NCI-H82 treated with DMSO at 0.1 percent for 48 hours (cell line): ENCODE measurements around the gene ASIC4.
A peak's percentile ranks its signal among the peaks of the same experiment; 100 is the strongest.

ENCODE experiments used
- DNase-seq: peaks from one replicate; lab custom pipeline; 2025; ENCODE audit not compliant: unreplicated experiment; lab: John Stamatoyannopoulos, UW

ASIC4 gene

DNA sequence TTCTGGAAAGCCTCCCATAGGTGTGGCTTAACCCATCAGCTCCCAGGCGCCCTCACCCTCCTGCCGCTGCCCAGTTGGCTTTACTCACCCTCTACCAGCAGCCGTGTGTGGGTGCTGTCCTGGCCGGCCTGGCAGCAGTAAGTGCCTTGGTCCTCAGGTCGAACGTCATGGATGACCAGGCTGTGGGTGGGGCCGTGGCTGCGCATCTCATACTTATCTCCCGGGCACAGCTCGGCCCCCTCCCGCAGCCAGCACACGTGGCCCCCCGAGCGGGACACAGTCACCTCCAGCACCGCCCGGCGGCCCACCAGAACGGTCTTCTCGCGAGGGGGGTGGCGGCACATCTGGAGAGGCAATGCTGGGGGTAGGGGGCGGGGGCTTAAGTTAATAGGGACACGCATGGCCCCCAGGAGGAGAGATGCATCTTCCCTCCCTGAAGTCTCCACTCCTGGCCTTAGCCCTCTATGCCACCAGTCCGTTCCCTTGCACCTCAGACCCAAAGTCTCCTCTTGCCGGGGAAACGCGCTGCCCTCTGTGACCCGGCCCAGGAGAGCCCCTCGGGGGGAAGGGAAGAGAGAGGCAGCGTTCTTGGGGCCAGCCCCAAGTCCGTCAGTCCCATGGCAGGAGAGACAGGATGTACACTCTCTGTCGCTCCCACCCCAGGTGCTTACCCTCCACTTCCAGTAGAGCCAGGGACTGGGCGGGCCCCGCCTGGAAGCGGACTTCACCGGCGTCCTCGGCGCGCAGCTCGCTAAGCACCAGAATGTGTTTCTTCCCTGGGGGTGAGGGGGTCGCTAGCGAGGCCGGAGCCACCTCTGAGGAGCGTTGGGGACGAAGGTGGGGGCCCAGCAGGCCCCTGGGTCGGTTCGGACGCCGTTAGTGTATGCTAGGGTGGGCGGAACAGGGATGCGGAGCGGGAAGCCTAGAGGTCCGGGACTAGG is 37.4 kb downstream of the ASIC4 start:
- no peak for DNase-seq

GRCh38 chr2:219552382-219553167 is 38.3 kb downstream of the ASIC4 start:
- peak; percentile 69 for DNase-seq

DNA sequence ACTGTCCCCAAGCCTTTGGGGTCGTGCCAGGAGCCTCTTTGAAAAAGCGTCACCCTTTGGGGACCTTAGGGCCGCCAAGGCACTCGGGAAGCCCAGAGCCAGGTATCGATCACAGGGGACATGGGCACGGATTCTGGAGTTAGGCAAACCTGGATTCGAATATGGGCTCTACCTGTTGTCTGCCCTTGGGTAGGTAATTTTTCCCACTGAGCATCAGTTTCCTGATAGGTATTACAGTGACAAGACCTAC is 38.8 kb downstream of the ASIC4 start:
- no peak for DNase-seq

DNA sequence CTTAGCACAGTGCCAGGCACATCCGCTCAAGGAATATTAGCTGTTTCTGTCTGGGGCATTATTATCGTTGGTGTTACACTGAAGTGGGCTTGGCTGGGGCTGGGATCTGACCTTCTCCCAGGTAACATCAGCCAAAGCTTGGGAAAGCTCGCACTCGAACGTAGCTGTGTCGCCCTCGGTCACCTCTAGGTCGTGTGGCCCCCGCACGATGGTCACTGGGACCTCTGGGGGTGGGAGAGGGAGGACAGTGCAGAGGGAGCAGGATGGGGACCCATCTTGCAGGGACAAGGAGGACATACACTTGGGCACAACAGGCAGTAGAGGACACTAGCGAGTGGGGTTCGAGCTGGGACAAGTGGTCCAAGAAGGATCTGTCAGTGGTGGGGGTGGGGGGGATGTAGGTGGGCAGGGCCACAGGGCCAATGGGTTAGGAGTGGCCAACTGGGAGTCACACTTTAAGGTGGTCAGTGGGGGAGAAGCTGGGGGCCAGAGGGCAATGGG is 39.2 kb downstream of the ASIC4 start:
- no peak for DNase-seq

- no peak for DNase-seq
Observed at GRCh38 chr2:219554350-219554749, 40.1 kb downstream of the ASIC4 start.

DNA sequence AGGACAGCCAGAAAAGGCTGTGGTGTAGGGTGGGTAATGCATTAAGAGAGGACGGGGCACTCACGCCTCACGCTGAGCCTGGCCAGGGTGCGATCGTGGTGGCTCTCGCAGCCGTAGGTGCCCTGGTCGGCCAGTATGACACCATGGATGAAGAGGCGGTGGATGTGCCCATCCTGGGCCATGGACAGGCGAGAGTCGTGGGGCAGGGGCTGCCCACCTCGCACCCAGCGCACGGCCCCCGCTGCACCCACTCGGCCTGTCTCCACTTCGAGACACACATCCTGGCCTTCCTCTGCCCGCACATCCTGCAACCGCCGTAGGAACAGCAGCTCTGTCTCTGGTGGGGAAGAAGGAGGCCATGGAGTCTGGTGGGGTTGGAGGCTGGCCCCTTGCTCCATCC is 41.7 kb downstream of the ASIC4 start:
- DNase-seq: no peak

DNA sequence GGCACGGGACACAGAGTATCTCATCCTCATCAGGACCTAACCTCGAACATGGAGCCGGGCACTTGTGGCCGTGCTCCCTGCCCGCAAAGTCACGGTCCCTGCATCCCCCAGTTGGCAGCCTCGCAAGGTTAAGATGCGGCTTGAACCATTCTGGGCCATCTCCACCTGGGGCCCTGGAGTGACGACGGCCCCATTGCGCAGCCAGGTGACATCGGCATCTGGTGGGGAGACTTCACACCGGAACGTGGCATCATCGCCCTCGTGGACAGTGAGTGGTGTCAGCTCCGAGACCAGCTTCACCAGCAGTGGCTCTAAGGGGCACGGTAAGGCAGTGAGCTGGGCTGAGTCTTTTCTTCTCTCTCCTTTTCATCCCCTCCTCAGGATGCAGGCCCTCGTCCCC is 42.1 kb downstream of the ASIC4 start:
- DNase-seq: no peak

GRCh38 chr2:219557320-219557719 is 43.0 kb downstream of the ASIC4 start:
- no peak for DNase-seq

DNA sequence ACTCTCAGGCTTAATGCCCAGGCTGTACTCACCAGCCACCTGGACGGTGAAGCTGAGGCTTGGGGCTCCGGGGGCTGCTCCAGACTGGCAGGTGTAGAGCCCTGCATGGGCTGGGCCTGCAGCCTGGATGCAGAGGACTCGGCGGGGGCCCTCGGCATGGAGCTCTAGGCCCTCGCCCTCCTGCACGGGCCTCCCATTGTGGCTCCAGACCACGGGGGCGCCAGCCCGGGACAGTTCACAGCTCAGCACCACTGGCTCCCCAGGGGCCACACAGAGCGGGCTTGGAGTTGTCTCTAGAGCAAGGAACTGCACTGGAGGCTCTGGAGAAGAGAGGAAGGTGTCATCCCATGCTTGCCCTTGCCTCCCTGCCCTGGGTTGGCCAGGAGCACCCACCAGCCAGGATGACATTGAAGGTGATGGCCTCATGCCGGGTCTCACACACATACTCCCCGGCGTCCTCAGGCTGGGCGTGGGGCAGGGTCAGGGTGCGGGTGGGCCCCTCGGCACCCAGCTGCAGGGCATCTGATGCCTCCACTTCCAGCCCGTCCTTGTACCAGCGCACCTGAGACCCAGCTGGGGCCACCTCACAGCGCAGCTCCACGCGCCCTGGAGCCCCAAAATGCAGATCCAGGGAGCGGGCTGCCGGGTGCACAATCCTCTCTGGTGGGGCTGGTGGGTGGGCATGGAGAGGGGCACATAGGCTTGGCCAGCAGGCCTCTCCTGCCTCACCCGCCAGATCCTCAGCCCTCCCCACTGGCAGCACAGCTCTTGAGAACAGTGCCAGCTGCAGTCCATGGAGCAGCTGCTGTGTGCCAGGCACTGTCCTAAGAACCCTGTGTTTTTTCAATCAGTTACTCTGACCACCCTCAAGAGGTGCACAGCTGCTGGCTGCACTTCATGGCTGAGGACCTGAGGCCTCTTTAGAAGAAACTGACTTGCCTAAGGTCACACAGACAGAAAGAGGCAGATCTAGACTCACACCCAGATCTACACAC is 43.8 kb downstream of the ASIC4 start:
- no peak for DNase-seq

- no peak for DNase-seq
Observed at GRCh38 chr2:219559156-219559915, 45.1 kb downstream of the ASIC4 start.

DNA sequence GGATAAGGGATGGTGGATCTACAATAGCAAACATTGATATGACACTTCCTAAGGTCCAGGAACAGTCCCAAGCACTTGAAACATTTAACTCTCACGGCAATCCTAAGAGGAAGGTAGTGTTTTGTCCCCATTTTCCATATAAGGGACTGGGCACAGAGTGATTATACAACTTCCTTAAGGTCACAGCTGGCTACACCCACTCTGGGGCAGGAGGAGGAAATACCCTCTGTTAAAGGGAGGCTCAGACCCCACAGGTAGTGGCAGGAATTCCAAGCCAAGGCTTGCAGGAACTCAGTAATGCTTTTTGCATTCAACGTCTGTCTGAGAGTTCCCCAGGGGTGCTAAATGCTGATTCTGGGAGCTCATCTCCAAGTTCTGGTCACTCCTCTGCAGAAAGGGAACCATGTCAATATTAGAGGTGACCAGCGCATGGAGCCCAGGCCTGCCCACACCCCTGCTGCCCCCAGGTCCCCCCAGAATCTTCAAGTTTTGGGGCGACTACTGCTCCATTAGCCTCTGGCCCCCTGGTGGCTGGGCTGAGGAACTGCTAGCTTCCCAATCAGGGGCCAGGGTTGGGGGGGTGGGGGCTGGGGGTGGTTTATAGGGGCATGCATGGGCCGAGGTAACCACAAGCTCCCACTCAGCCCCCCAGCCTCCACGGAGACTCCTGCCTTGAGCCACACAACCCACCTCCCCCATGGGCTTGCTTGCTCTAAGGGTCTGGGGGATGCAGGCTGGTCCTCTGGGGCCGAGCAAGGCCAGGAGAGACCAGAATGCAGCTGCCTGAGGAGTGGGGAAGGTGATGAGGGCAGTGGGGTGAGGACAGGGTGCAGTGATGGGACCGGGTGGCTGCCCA is 46.0 kb downstream of the ASIC4 start:
- DNase-seq: no peak

DNA sequence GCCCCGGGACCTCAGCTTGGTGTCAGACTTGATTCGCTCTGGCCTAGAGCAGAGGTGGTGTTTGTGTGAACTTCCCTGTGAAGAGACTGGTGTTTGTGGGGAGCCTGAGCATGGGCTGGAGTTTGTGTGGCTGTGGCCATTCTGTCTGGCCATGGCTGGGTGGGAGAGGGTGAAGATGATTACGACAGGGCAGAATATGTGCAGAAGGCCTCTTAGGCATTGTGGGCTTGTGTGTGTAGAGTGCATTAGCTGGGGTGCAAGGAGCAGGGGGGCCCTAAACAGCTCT is 46.6 kb downstream of the ASIC4 start:
- DNase-seq: no peak

GRCh38 chr2:219561179-219562048 is 47.1 kb downstream of the ASIC4 start:
- DNase-seq: no peak

DNA sequence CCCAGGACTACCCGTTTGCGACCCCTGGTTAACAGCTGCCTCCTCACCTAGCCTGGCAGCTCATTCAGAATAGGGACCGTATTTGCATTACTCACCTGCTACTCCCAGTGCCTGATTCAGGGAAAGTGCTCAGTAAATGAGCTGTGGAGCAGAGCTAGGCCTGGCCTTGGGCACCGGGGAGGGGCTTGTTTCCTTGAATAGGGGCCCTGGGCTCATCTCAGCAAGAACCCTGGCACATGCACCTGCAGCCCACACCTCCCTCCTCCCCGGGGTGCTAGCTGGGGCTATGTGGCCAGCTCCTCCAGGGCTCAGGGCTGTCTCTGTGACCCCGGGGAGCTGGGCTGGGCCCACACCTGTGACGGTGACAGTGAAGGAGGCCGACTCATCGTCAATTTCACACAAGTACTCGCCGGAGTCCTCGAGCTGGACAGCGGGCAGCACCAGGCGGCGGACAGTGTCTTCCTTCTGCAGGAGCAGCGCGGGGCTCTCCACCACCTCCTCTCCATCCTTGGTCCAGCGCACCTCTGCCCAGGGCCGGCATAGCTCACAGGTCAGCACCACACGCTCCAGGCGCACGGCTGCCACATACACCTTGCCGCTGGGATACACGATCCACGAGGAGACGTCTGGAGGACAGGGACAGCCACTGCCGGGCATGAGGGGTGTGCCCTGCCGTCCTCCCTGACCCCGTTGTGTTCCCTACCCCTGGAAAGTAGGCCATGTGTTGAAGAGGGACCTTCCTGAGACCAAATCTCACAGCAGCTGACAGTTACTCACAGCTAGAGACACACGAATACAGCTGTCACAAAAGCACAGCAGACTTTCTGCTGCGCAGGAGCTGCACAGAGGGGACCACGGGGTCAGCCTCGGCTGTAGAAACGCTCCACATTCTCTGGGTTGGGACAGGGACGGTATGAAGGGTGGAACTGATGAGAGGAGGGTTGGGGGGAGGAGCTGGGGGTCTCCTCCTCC is 48.1 kb downstream of the ASIC4 start:
- DNase-seq: no peak

DNA sequence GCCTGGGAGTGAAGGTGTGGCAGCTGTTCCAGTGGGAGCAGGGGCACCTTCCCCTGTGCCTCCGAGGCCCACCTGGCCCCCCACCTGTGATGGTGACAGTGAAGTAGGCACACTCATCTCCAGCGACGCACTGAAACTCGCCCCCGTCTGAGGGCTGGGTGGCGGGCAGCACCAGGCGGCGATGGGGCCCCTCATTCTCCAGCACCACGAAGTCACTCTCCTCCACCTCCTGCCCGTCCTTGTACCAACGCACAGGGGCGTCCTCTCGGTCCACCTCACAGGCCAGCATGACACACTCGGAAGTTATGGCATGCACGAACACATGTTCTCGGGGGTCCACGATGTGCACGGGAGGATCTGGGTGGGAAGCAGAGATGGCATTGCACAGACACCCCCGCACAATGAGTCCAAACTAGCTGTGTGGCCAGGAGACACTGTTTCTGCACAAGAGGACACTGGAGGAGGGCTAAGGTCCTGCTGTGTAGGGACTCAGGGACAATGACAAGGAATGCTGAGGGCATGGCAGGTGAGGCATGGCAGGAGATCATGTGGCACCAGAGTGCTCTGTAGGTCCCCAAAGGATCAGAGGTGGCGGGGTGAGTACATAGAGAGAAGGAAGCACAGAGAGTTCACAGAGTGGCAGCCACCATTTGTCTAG is 49.1 kb downstream of the ASIC4 start:
- DNase-seq: no peak

- DNase-seq: no peak
Observed at GRCh38 chr2:219565130-219566080, 51.1 kb downstream of the ASIC4 start.
